GM12878 (cell line): ENCODE data around the gene KIFC1. TPM values are rescaled to one million over a fixed set of nuclear protein-coding genes. Genes with fewer than 3 reads are reported as not detected.
A peak's percentile ranks its signal among the peaks of the same experiment; 100 is the strongest.

Source experiments
- ATAC-seq: fragments of 200-7000 bp; cut with Tn5 transposase; 3 replicates; pipeline ENCODE4 v1.9.1; 2020; ENCODE audit warnings: mild to moderate bottlenecking, moderate library complexity
- BruUV-seq: library from RNA; stranded (reverse); fragments of 400-500 nt; replicated peaks from 2 replicates; lab custom pipeline; 2021; lab: Mats Ljungman, UMichigan
- CTCF ChIA-PET: fragments of 300-600 bp; sonication (Branson Sonifier 250); formaldehyde crosslinking; extraction: SDS; loops from one replicate; lab custom pipeline; 2021; ENCODE audit warnings: inconsistent platforms; lab: Yijun Ruan, JAX
- POLR2A ChIA-PET: fragments of 350-600 bp; formaldehyde crosslinking; extraction: SDS; loops from one replicate; lab custom pipeline; 2021; ENCODE audit warnings: inconsistent platforms; lab: Charles Lee
- RAD21 ChIA-PET: fragments of 300-600 bp; sonication (Branson Sonifier 250); formaldehyde crosslinking; loops from one replicate; lab custom pipeline; 2023; ENCODE audit warnings: antibody characterized with exemption; ENCODE audit not compliant: unreplicated experiment; lab: Charles Lee
- SMC1A ChIA-PET: fragments of 300-600 bp; sonication (Branson Sonifier 250); formaldehyde crosslinking; loops from one replicate; lab custom pipeline; 2023; ENCODE audit not compliant: unreplicated experiment, uncharacterized antibody; lab: Charles Lee
- DNase-seq: peaks from one replicate; pipeline ENCODE4 v3.0.0-alpha.2; 2011; ENCODE audit warnings: low read depth, low spot score
- FAIRE-seq: peaks from 3 replicates; lab custom pipeline; 2011; peaks lifted over from hg19 to GRCh38; lab: Jason Lieb, UNC
- H2AFZ ChIP-seq: 2 replicates; pipeline ENCODE4 v1.6.0; 2011; ENCODE audit warnings: low read depth, low read length, control low read depth; ENCODE audit not compliant: control insufficient read depth
- H3K27ac ChIP-seq: 2 replicates; pipeline ENCODE4 v1.5.1; 2011; ENCODE audit warnings: control low read depth; ENCODE audit not compliant: control insufficient read depth, insufficient read depth
- H3K27me3 ChIP-seq, 2 experiments: replicated peaks in 1 of 2; 2 replicates each; pipeline versions ENCODE4 v1.6.0 to v1.6.1; 2011; ENCODE audit warnings: low read length in 1 of 2; ENCODE audit not compliant: control insufficient read depth in 2 of 2, insufficient read depth in 2 of 2
- H3K36me3 ChIP-seq, 2 experiments: 2 replicates each; pipeline ENCODE4 v1.5.1; 2011; ENCODE audit warnings: low read length in 1 of 2; ENCODE audit not compliant: control insufficient read depth in 2 of 2, insufficient read depth in 2 of 2
- H3K4me1 ChIP-seq: 2 replicates; pipeline ENCODE4 v1.6.1; 2011; ENCODE audit warnings: mild to moderate bottlenecking, low read length, moderate library complexity, mixed read lengths; ENCODE audit not compliant: control insufficient read depth, insufficient read depth
- H3K4me2 ChIP-seq: 2 replicates; pipeline ENCODE4 v1.6.0; 2011; ENCODE audit warnings: control low read depth; ENCODE audit not compliant: control insufficient read depth, insufficient read depth
- H3K4me3 ChIP-seq: fragments of 200-600 bp; sonication (generic); 2 replicates; pipeline ENCODE4 v1.5.1; 2016
- H3K79me2 ChIP-seq: 2 replicates; pipeline ENCODE4 v1.6.0; 2011; ENCODE audit warnings: low read length; ENCODE audit not compliant: control insufficient read depth, insufficient read depth
- H3K9ac ChIP-seq: 2 replicates; pipeline ENCODE4 v1.8.0; 2011; ENCODE audit warnings: low read length, control low read depth, mixed read lengths; ENCODE audit not compliant: control insufficient read depth, insufficient read depth
- H3K9me3 ChIP-seq: replicated peaks from 3 replicates; pipeline ENCODE4 v1.5.1; 2011; ENCODE audit warnings: mild to moderate bottlenecking, low read length; ENCODE audit not compliant: control insufficient read depth, insufficient read depth
- H4K20me1 ChIP-seq: 2 replicates; pipeline ENCODE4 v1.6.0; 2011; ENCODE audit not compliant: control insufficient read depth, insufficient read depth
- BCL11A ChIP-seq: IDR thresholded peaks from 2 replicates; pipeline ENCODE4 v1.6.1; 2011; ENCODE audit warnings: low read depth, low read length
- BCL3 ChIP-seq: IDR thresholded peaks from 2 replicates; pipeline ENCODE4 v1.6.1; 2011; ENCODE audit warnings: borderline replicate concordance, low read depth, mild to moderate bottlenecking, moderate library complexity, low read length; ENCODE audit not compliant: insufficient read depth, poor library complexity, severe bottlenecking
- CBFB ChIP-seq: IDR thresholded peaks from 2 replicates; pipeline ENCODE4 v1.6.1; 2016; ENCODE audit warnings: antibody characterized with exemption, low read depth
- CEBPB ChIP-seq, 2 experiments: fragments of 150-350 bp in 1 of 2; IDR thresholded peaks; 2 replicates each; pipeline ENCODE4 v1.6.1; 2012 to 2014; ENCODE audit warnings: low read depth in 2 of 2, low read length in 2 of 2, borderline replicate concordance in 1 of 2, inconsistent platforms in 1 of 2
- CREM ChIP-seq: IDR thresholded peaks from 2 replicates; pipeline ENCODE4 v1.6.1; 2014; ENCODE audit warnings: antibody characterized with exemption, low read depth
- FOXK2 ChIP-seq: fragments of 450-650 bp; IDR thresholded peaks from 2 replicates; pipeline ENCODE4 v1.6.1; 2017; ENCODE audit warnings: mild to moderate bottlenecking, moderate library complexity
- HDAC6 ChIP-seq: fragments of 200-600 bp; sonication (generic); IDR thresholded peaks from one replicate; pipeline ENCODE4 v1.8.0; 2017; ENCODE audit warnings: antibody characterized with exemption; ENCODE audit not compliant: unreplicated experiment
- IKZF2 ChIP-seq, 2 experiments: fragments of 450-650 bp; IDR thresholded peaks; 2 replicates each; pipeline ENCODE4 v1.6.1; 2017; ENCODE audit warnings: mild to moderate bottlenecking in 2 of 2, moderate library complexity in 2 of 2
- LARP7 ChIP-seq: fragments of 450-650 bp; IDR thresholded peaks from 2 replicates; pipeline ENCODE4 v1.6.1; 2017; ENCODE audit warnings: mild to moderate bottlenecking
- NFIC ChIP-seq: IDR thresholded peaks from 2 replicates; pipeline ENCODE4 v1.6.1; 2012; ENCODE audit warnings: low read depth, mild to moderate bottlenecking, inconsistent platforms, low read length, moderate library complexity
- RELA ChIP-seq: fragments of 450-650 bp; IDR thresholded peaks from 2 replicates; pipeline ENCODE4 v1.8.0; 2014; ENCODE audit warnings: borderline replicate concordance; ENCODE audit not compliant: partially characterized antibody
- ZBED1 ChIP-seq: IDR thresholded peaks from 2 replicates; pipeline ENCODE4 v1.6.1; 2016; ENCODE audit warnings: borderline replicate concordance
- ZBTB40 ChIP-seq: fragments of 450-650 bp; IDR thresholded peaks from 2 replicates; pipeline ENCODE4 v1.6.1; 2016; ENCODE audit warnings: mild to moderate bottlenecking, moderate library complexity, borderline replicate concordance
- ZNF384 ChIP-seq: IDR thresholded peaks from 2 replicates; pipeline ENCODE4 v1.6.1; 2012; ENCODE audit warnings: low read depth, mild to moderate bottlenecking, low read length, improper control_type of control experiment, borderline replicate concordance
- ZZZ3 ChIP-seq: IDR thresholded peaks from 2 replicates; pipeline ENCODE4 v1.6.1; 2011; ENCODE audit warnings: low read depth; ENCODE audit not compliant: control insufficient read depth, insufficient read length
- WGBS: methylation state at CpG from one replicate; pipeline ENCODE4 v1.1.6; 2016; ENCODE audit warnings: low lambda C conversion rate; ENCODE audit not compliant: insufficient replicate concordance, insufficient coverage; ENCODE audit errors: missing lambda C conversion rate; 5-methylcytosine and 5-hydroxymethylcytosine counted together
- in situ Hi-C: fragments of 300-500 bp; cut with MboI; formaldehyde crosslinking; loops from 9 replicates; pipeline ENCODE4 v1.14.3; 2018; ENCODE audit warnings: mixed read lengths
- intact Hi-C: fragments of 100-400 bp; cut with micrococcal nuclease; formaldehyde crosslinking; loops from one replicate; pipeline ENCODE4 v1.14.2; 2022; ENCODE audit not compliant: unreplicated experiment
- polyA plus RNA-seq, 11 experiments: library from polyadenylated mRNA; depleted of rRNA in 4 of 11; unstranded in 6 of 11; stranded (reverse) in 5 of 11; fragments of >200 nt; fragmentation: Nextera tagmentation in 4 of 11; fragmentation: Illumina TruSeq in 1 of 11; extraction: Ambion mirVana in 4 of 11; extraction: Trizol in 1 of 11; gene quantifications; 1 replicate in 1 of 11; 2 replicates in 10 of 11; pipeline versions ENCODE4 v1.2.1 to v1.2.3, GENCODE V29; 2011 to 2016; ENCODE audit warnings: inconsistent platforms in 2 of 11, missing spikeins in 2 of 11, low read depth in 1 of 11
- total RNA-seq, 4 experiments: library from RNA; depleted of rRNA in 3 of 4; stranded (reverse); fragments of >200 nt in 3 of 4; fragmentation: Illumina TruSeq in 1 of 4; extraction: Trizol in 1 of 4; gene quantifications; 2 replicates each; pipeline versions ENCODE4 v1.2.1 to v1.2.3, GENCODE V29; 2013 to 2021
- TF ChIP-seq, protein P1 (sequence below): fragments of 450-650 bp; IDR thresholded peaks from 2 replicates; pipeline ENCODE4 v1.6.1; 2017; ENCODE audit warnings: borderline replicate concordance

The KIFC1 gene
- total and polyA plus RNA-seq, 10 of the 15 experiments (the other 5 are each of a cell fraction or from before 2014, with no cell fraction given), result 1.8 to 87.4 (median 54.4) TPM

GRCh38 chr6:33417128-33417902 is 25.7 kb downstream of the KIFC1 start:
- Histone ChIP-seq H4K20me1 (no peaks in the 10 kb centered on the region; the same call in 1 of the 2 replicates), H3K27me3 (no peaks in the 10 kb centered on the region; a peak in 1 of 4 replicates), H3K4me1 (peaks cover 30% of the 10 kb centered on the region), H2AFZ (peak overlapping the region; percentile 83), H3K9ac (peak overlapping the region; percentile 91), H3K79me2 (peaks cover 30% of the 10 kb centered on the region), H3K9me3 (no peaks in the 10 kb centered on the region), H3K27ac (peak overlapping the region; percentile 91), H3K4me2 (peak overlapping the region; percentile 69), H3K36me3 (peaks cover 0 to 4% of the 10 kb centered on the region in 2 experiments; a peak in 2 of 4 replicates), H3K4me3 (peak overlapping the region; percentile 98)
- in situ Hi-C loops, result no loop called here
- ATAC-seq, result no peak
- WGBS, result under 1% methylated on average over 25 of the region's 25 CpGs
- RAD21 ChIA-PET, result interaction anchor here (0.9 to 1.9 kb wide), 5 partner anchors 8 to 190 kb away, joined by 3 to 11 read pairs (median 6); partner anchors contain the start of genes BAK1 and ZBTB9
- intact Hi-C loops, result loop anchor here (5.0 kb wide), 1 partner anchor 100 kb away; the partner anchor contains the start of gene ZBTB22
- SMC1A ChIA-PET, result interaction anchor here (0.7 to 2.1 kb wide), 5 partner anchors 8 to 21 kb away, joined by 3 to 8 read pairs (median 3); no protein-coding TSS in a partner anchor
- POLR2A ChIA-PET, result interaction anchor here (1.2 to 2.7 kb wide), 7 partner anchors 8 to 162 kb away, joined by 3 to 14 read pairs (median 7); partner anchors contain the start of genes PFDN6 and WDR46
- no peak for FAIRE-seq
- DNase-seq, result no peak
- TSS peak; percentile 92 for BruUV-seq
- CTCF ChIA-PET, result interaction anchor here (0.6 to 5.3 kb wide), 8 partner anchors 9 to 118 kb away, joined by 3 to 25 read pairs (median 6); partner anchors contain the start of genes ZBTB22 and ZBTB9
- TF ChIP-seq, protein P1, sequence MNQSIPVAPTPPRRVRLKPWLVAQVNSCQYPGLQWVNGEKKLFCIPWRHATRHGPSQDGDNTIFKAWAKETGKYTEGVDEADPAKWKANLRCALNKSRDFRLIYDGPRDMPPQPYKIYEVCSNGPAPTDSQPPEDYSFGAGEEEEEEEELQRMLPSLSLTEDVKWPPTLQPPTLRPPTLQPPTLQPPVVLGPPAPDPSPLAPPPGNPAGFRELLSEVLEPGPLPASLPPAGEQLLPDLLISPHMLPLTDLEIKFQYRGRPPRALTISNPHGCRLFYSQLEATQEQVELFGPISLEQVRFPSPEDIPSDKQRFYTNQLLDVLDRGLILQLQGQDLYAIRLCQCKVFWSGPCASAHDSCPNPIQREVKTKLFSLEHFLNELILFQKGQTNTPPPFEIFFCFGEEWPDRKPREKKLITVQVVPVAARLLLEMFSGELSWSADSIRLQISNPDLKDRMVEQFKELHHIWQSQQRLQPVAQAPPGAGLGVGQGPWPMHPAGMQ, result no peak
- TF ChIP-seq ZNF384, result no peak
- peak; percentile 63; the same call in 1 of the 2 replicates for TF ChIP-seq LARP7
- no peak for TF ChIP-seq NFIC
- TF ChIP-seq CEBPB (IDR thresholded peaks at IDR 0.05; ENCODE audit: borderline replicate concordance in 1 of 2, low read depth in 2 of 2, low read length in 2 of 2), result no peak
- no peak for TF ChIP-seq HDAC6
- TF ChIP-seq CREM, result no peak
- TF ChIP-seq ZZZ3, result no peak
- TF ChIP-seq BCL3, result no peak
- no peak for TF ChIP-seq BCL11A
- TF ChIP-seq ZBED1, result no peak
- no peak for TF ChIP-seq RELA
- TF ChIP-seq CBFB, result no peak; the same call in 1 of the 2 replicates
- no peak for TF ChIP-seq FOXK2
- no peak for TF ChIP-seq IKZF2 (IDR thresholded peaks at IDR 0.05)
- no peak for TF ChIP-seq ZBTB40
